K562 (cell line): ENCODE data around the gene COL15A1. TPM values are rescaled to one million over a fixed set of nuclear protein-coding genes. Genes with fewer than 3 reads are reported as not detected.

Experiments used
- ATAC-seq: fragments of 200-7000 bp; cut with Tn5 transposase; 3 replicates; pipeline ENCODE4 v1.9.1; 2020; ENCODE audit warnings: moderate library complexity
- BruUV-seq: library from RNA; stranded (reverse); fragments of 400-500 nt; replicated peaks from 2 replicates; lab custom pipeline; 2021; lab: Mats Ljungman, UMichigan
- CTCF ChIA-PET: fragments of 300-600 bp; formaldehyde crosslinking; extraction: SDS; loops from one replicate; lab custom pipeline; 2021; ENCODE audit warnings: low intra/inter-chr PET ratio; lab: Yijun Ruan, JAX
- POLR2A ChIA-PET: fragments of 300-600, 350-650 bp; sonication (Branson Sonifier 250); formaldehyde crosslinking; extraction: SDS; loops from one replicate; lab custom pipeline; 2021; ENCODE audit warnings: antibody characterized with exemption, inconsistent platforms; lab: Yijun Ruan, JAX
- DNase-seq, 4 experiments: peaks; one replicate each; pipeline versions ENCODE4 v3.0.0 to v3.0.0-alpha.2; 2011 to 2018; ENCODE audit warnings: low spot score in 3 of 4, mixed read lengths in 3 of 4; ENCODE audit errors: extremely low read depth in 1 of 4
- FAIRE-seq: peaks from 2 replicates; lab custom pipeline; 2011; peaks lifted over from hg19 to GRCh38; lab: Jason Lieb, UNC
- H2AFZ ChIP-seq: 2 replicates; pipeline ENCODE4 v1.6.0; 2011; ENCODE audit warnings: low read depth, low read length, control low read depth, inconsistent platforms
- H3K27ac ChIP-seq: fragments of 200-600 bp; 3 replicates; pipeline ENCODE4 v1.8.0; 2011; ENCODE audit warnings: low read depth, mild to moderate bottlenecking, control low read depth, inconsistent platforms, low read length, moderate library complexity, mixed read lengths; ENCODE audit errors: extremely low read depth
- H3K27me3 ChIP-seq, 2 experiments: fragments of 300-600 bp in 1 of 2; 2 replicates in 1 of 2; 3 replicates in 1 of 2; pipeline versions ENCODE4 v1.6.0 to v1.8.0; 2011; ENCODE audit warnings: inconsistent platforms in 2 of 2, low read length in 2 of 2, mild to moderate bottlenecking in 1 of 2, mixed read lengths in 1 of 2, moderate library complexity in 1 of 2; ENCODE audit not compliant: control insufficient read depth in 2 of 2, insufficient read depth in 2 of 2
- H3K36me3 ChIP-seq: fragments of 300-600 bp; 3 replicates; pipeline ENCODE4 v1.8.0; 2011; ENCODE audit warnings: mild to moderate bottlenecking, low read length, inconsistent platforms; ENCODE audit not compliant: control insufficient read depth, insufficient read depth
- H3K4me1 ChIP-seq, 2 experiments: fragments of 200-600 bp in 1 of 2; replicated peaks in 1 of 2; 2 replicates in 1 of 2; 3 replicates in 1 of 2; pipeline versions ENCODE4 v1.5.1 to v1.8.0; 2011; ENCODE audit warnings: inconsistent platforms in 2 of 2, low read length in 2 of 2, mild to moderate bottlenecking in 1 of 2, mixed read lengths in 1 of 2, moderate library complexity in 1 of 2; ENCODE audit not compliant: control insufficient read depth in 2 of 2, insufficient read depth in 2 of 2
- H3K4me2 ChIP-seq: 2 replicates; pipeline ENCODE4 v1.6.1; 2011; ENCODE audit warnings: low read length, control low read depth, inconsistent platforms, mixed read lengths; ENCODE audit not compliant: insufficient read depth
- H3K4me3 ChIP-seq: fragments of 200-600 bp; sonication (generic), shearing (Covaris generic); 2 replicates; pipeline ENCODE4 v1.5.1; 2016; ENCODE audit warnings: control low read depth, inconsistent platforms
- H3K79me2 ChIP-seq: fragments of 200-600 bp; 3 replicates; pipeline ENCODE4 v1.8.0; 2011; ENCODE audit warnings: low read length, inconsistent platforms; ENCODE audit not compliant: control insufficient read depth, insufficient read depth
- H3K9ac ChIP-seq, 2 experiments: 2 replicates each; pipeline versions ENCODE4 v1.6.0 to v1.6.1; 2011; ENCODE audit warnings: low read depth in 2 of 2, low read length in 2 of 2, control low read depth in 1 of 2, inconsistent platforms in 1 of 2, mild to moderate bottlenecking in 1 of 2, mixed read lengths in 1 of 2; ENCODE audit not compliant: insufficient read depth in 1 of 2
- H3K9me1 ChIP-seq: one replicate; pipeline ENCODE4 v1.6.0; 2011; ENCODE audit warnings: inconsistent platforms, mild to moderate bottlenecking, low read length, moderate library complexity; ENCODE audit not compliant: control insufficient read depth, insufficient read depth
- H3K9me3 ChIP-seq: replicated peaks from 2 replicates; pipeline ENCODE4 v1.5.1; 2011; ENCODE audit warnings: low read depth, low read length, inconsistent platforms; ENCODE audit not compliant: control insufficient read depth, insufficient read depth
- H4K20me1 ChIP-seq: replicated peaks from 2 replicates; pipeline ENCODE4 v1.6.1; 2011; ENCODE audit warnings: low read length, inconsistent platforms, mixed read lengths; ENCODE audit not compliant: control insufficient read depth, insufficient read depth
- ARNT ChIP-seq, 2 experiments: fragments of 450-650 bp; IDR thresholded peaks; 2 replicates each; pipeline ENCODE4 v1.6.1; 2016; ENCODE audit warnings: mild to moderate bottlenecking in 1 of 2
- CBX2 ChIP-seq: fragments of 200-600 bp; sonication (generic); IDR thresholded peaks from one replicate; pipeline ENCODE4 v1.6.1; 2012; ENCODE audit warnings: mild to moderate bottlenecking, low read length, inconsistent platforms; ENCODE audit not compliant: insufficient read depth, poor library complexity, severe bottlenecking
- DDX20 ChIP-seq: fragments of 450-650 bp; IDR thresholded peaks from 2 replicates; pipeline ENCODE4 v1.6.1; 2016; ENCODE audit warnings: missing genetic modification characterization, low read depth, mild to moderate bottlenecking, missing compliant biosample characterization, moderate library complexity
- ETV1 ChIP-seq: fragments of 450-650 bp; conservative IDR thresholded peaks from 2 replicates; pipeline ENCODE4 v1.6.1; 2016; ENCODE audit warnings: missing genetic modification characterization, control low read depth, low read depth, missing compliant biosample characterization
- FOSL1 ChIP-seq: fragments of 200-800 bp; sonication (Bioruptor generic); conservative IDR thresholded peaks from 2 replicates; pipeline ENCODE4 v1.6.1; 2016; ENCODE audit warnings: missing genetic modification characterization, missing compliant biosample characterization
- KLF6 ChIP-seq: fragments of 250-450 bp; sonication (Bioruptor Pico); IDR thresholded peaks from 2 replicates; pipeline ENCODE4 v1.4.0; 2020; ENCODE audit warnings: mild to moderate bottlenecking, moderate library complexity, borderline replicate concordance
- MAZ ChIP-seq, 2 experiments: fragments of 450-650 bp in 1 of 2; sonication (generic) in 1 of 2; formaldehyde crosslinking; IDR thresholded peaks in 1 of 2; conservative IDR thresholded peaks in 1 of 2; 2 replicates each; pipeline versions ENCODE4 v1.4.0 to v1.5.0; 2020; ENCODE audit warnings: mild to moderate bottlenecking in 1 of 2, missing genetic modification reagents in 1 of 2
- MEIS2 ChIP-seq: fragments of 450-650 bp; IDR thresholded peaks from 2 replicates; pipeline ENCODE4 v1.6.1; 2014; ENCODE audit warnings: mild to moderate bottlenecking; ENCODE audit not compliant: partially characterized antibody
- XRCC5 ChIP-seq: fragments of 200-400 bp; formaldehyde crosslinking; IDR thresholded peaks from 2 replicates; pipeline ENCODE4 v1.6.1; 2017; ENCODE audit warnings: low read depth, mild to moderate bottlenecking, low read length
- ZNF324 ChIP-seq: fragments of 250-450 bp; sonication (Bioruptor Pico); IDR thresholded peaks from 2 replicates; pipeline ENCODE4 v1.4.0; 2020; ENCODE audit warnings: mild to moderate bottlenecking
- WGBS: fragments of 100-300 bp; shearing (Covaris generic); methylation state at CpG from one replicate; pipeline ENCODE4 v1.1.6; 2016; ENCODE audit warnings: low coverage, mixed read lengths; ENCODE audit not compliant: insufficient coverage; ENCODE audit errors: missing lambda C conversion rate; 5-methylcytosine and 5-hydroxymethylcytosine counted together
- in situ Hi-C: fragments of 300-500 bp; cut with MboI; formaldehyde crosslinking; loops from 4 replicates; pipeline ENCODE4 v1.15.0; 2018; ENCODE audit warnings: inconsistent platforms, mixed read lengths
- intact Hi-C: fragments of 100-400 bp; cut with micrococcal nuclease; formaldehyde crosslinking; loops from 2 replicates; pipeline ENCODE4 v1.14.2; 2022
- polyA plus RNA-seq, 8 experiments: library from polyadenylated mRNA; depleted of rRNA in 4 of 8; stranded (reverse) in 5 of 8; unstranded in 3 of 8; fragments of >200 nt; fragmentation: Nextera tagmentation in 2 of 8; fragmentation: Illumina TruSeq in 1 of 8; extraction: Ambion mirVana in 2 of 8; extraction: Trizol in 1 of 8; gene quantifications; 2 replicates each; pipeline versions ENCODE4 v1.2.1 to v1.2.3, GENCODE V29; 2011 to 2014; ENCODE audit warnings: inconsistent platforms in 1 of 8, missing spikeins in 1 of 8
- total RNA-seq, 7 experiments: library from RNA; depleted of rRNA in 6 of 7; stranded (reverse); fragments of >200 nt in 6 of 7; fragmentation: Illumina TruSeq in 2 of 7; extraction: Trizol in 2 of 7; gene quantifications; 2 replicates each; pipeline versions ENCODE4 v1.2.1 to v1.2.3, GENCODE V29; 2011 to 2021; ENCODE audit warnings: low replicate concordance in 1 of 7
- TF ChIP-seq, protein P1 (sequence below): fragments of 200-400 bp; formaldehyde crosslinking; IDR thresholded peaks from 2 replicates; pipeline ENCODE4 v1.6.1; 2017; ENCODE audit warnings: mild to moderate bottlenecking, low read depth, low read length, moderate library complexity
- TF ChIP-seq, protein P2 (sequence below): sonication (generic); IDR thresholded peaks from 2 replicates; pipeline ENCODE4 v1.6.1; 2016
- TF ChIP-seq, protein P3 (sequence below), 2 experiments: IDR thresholded peaks in 1 of 2; conservative IDR thresholded peaks in 1 of 2; 2 replicates each; pipeline ENCODE4 v1.6.1; 2016; ENCODE audit warnings: low read depth in 2 of 2, mild to moderate bottlenecking in 1 of 2, missing compliant biosample characterization in 1 of 2, missing genetic modification characterization in 1 of 2, moderate library complexity in 1 of 2

The COL15A1 gene
- total and polyA plus RNA-seq, 9 of the 15 experiments (the other 6 are each of a cell fraction or from before 2014, with no cell fraction given) = 0.46 to 5.1 (median 2.6) TPM

DNA sequence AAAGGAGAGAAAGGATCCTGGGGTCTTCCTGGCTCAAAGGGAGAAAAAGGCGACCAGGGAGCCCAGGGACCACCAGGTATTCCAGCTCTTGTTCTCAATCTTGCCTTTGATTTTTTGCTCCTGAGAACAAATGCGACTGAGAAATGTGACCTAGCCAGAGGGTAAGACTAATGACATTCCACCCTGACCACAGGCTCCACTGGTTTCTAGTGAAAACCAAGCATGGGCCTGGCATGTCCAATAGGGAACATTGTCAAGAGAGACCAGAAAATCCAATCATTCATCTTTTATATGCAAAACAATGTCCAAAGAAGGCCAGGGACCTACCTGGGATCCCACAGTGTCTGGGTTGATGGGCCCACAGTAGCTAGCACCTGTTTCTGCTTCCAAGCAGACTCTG, 110.9 kb downstream of the COL15A1 start (continued):
- TF ChIP-seq KLF6 (CRISPR knock-in tag) (no peak), DDX20 (tag) (no peak), ZNF324 (CRISPR knock-in tag) (no peak), XRCC5 (no peak), MAZ (CRISPR knock-in tag; conservative IDR thresholded peaks at IDR 0.05 in 1 of 2, IDR thresholded peaks at IDR 0.05 in 1 of 2) (no peak), CBX2 (no peak)
- TF ChIP-seq, all 486 proteins: peak for 0

DNA sequence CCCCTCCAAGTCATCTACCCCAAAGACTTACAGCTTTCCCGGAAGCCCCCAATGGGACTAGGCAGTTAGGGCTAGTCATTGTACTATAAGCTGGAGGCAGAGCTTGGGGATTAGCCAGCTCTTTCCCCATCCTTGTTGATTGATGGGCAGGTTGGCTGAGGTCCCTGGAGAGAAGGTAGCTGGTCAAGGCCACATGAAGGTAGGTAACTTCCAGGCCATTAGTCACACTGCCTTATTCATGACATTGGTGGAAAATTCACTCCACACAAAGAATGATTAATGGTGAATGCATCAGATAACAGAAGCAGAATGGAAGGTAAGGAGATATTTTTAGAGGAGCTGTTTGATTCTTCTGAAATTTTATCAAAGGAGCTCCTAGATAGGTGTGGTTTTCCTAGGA, 111.7 kb downstream of the COL15A1 start:
- no peak overlapping the region for H3K4me3 ChIP-seq
- CTCF ChIA-PET = no interaction called here
- POLR2A ChIA-PET = interaction anchor here (0.6 to 1.9 kb wide), 8 partner anchors 9 to 205 kb away, joined by 3 to 8 read pairs (median 3); no protein-coding TSS in a partner anchor
- no peak for DNase-seq
- H3K4me1 ChIP-seq = peaks cover 19 to 62% of the 10 kb centered on the region in 2 experiments
- in situ Hi-C loops (no loop called here), intact Hi-C loops (loop anchor here (5.0 kb wide), 1 partner anchor 52 kb away; the partner anchor contains the start of gene TGFBR1)
- no peaks in the 10 kb centered on the region for H3K36me3 ChIP-seq
- BruUV-seq = no TSS peak
- no peaks in the 10 kb centered on the region for H4K20me1 ChIP-seq
- no peaks in the 10 kb centered on the region for H3K79me2 ChIP-seq
- FAIRE-seq = no peak
- 59% methylated on average over 1 of the region's 1 CpG for WGBS
- H2AFZ ChIP-seq = no peak overlapping the region
- ATAC-seq = no peak
- H3K27ac ChIP-seq = no peak overlapping the region
- no peaks in the 10 kb centered on the region for H3K9me1 ChIP-seq
- H3K9me3 ChIP-seq = no peaks in the 10 kb centered on the region
- H3K9ac ChIP-seq = no peak overlapping the region
- no peaks in the 10 kb centered on the region for H3K27me3 ChIP-seq
- no peak overlapping the region for H3K4me2 ChIP-seq
- TF ChIP-seq ETV1 (tag) (no peak), ARNT (IDR thresholded peaks at IDR 0.05) (no peak), MEIS2 (peak; percentile 83), FOSL1 (tag) (peak; percentile 54)
- TF ChIP-seq, protein P1, sequence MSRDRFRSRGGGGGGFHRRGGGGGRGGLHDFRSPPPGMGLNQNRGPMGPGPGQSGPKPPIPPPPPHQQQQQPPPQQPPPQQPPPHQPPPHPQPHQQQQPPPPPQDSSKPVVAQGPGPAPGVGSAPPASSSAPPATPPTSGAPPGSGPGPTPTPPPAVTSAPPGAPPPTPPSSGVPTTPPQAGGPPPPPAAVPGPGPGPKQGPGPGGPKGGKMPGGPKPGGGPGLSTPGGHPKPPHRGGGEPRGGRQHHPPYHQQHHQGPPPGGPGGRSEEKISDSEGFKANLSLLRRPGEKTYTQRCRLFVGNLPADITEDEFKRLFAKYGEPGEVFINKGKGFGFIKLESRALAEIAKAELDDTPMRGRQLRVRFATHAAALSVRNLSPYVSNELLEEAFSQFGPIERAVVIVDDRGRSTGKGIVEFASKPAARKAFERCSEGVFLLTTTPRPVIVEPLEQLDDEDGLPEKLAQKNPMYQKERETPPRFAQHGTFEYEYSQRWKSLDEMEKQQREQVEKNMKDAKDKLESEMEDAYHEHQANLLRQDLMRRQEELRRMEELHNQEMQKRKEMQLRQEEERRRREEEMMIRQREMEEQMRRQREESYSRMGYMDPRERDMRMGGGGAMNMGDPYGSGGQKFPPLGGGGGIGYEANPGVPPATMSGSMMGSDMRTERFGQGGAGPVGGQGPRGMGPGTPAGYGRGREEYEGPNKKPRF = no peak
- TF ChIP-seq, protein P2, sequence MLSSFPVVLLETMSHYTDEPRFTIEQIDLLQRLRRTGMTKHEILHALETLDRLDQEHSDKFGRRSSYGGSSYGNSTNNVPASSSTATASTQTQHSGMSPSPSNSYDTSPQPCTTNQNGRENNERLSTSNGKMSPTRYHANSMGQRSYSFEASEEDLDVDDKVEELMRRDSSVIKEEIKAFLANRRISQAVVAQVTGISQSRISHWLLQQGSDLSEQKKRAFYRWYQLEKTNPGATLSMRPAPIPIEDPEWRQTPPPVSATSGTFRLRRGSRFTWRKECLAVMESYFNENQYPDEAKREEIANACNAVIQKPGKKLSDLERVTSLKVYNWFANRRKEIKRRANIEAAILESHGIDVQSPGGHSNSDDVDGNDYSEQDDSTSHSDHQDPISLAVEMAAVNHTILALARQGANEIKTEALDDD = peak; percentile 45; the same call in 1 of the 2 replicates
- TF ChIP-seq, protein P3, sequence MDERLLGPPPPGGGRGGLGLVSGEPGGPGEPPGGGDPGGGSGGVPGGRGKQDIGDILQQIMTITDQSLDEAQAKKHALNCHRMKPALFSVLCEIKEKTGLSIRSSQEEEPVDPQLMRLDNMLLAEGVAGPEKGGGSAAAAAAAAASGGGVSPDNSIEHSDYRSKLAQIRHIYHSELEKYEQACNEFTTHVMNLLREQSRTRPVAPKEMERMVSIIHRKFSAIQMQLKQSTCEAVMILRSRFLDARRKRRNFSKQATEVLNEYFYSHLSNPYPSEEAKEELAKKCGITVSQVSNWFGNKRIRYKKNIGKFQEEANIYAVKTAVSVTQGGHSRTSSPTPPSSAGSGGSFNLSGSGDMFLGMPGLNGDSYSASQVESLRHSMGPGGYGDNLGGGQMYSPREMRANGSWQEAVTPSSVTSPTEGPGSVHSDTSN (CRISPR knock-in tag; IDR thresholded peaks at IDR 0.05; ENCODE audit: low read depth) = no peak
- TF ChIP-seq, protein P3 (tag; conservative IDR thresholded peaks at IDR 0.05; ENCODE audit: low read depth) = peak; percentile 73
